Hepatocyte (in vitro differentiated cells): ENCODE results near the gene ME3. TPM values are rescaled to one million over a fixed set of nuclear protein-coding genes. Genes with fewer than 3 reads are reported as not detected.

ENCODE experiments used
- DNase-seq: peaks from one replicate; pipeline ENCODE4 v3.0.0-alpha.2; 2016; ENCODE audit warnings: low spot score
- H2AFZ ChIP-seq: fragments of 200-600 bp; sonication (generic); 2 replicates; pipeline ENCODE4 v1.6.0; 2016; ENCODE audit warnings: antibody characterized with exemption, mild to moderate bottlenecking
- H3K27ac ChIP-seq: fragments of 200-600 bp; sonication (generic); 2 replicates; pipeline ENCODE4 v1.5.1; 2016; ENCODE audit warnings: mild to moderate bottlenecking
- H3K27me3 ChIP-seq: fragments of 200-600 bp; sonication (generic); 2 replicates; pipeline ENCODE4 v1.6.1; 2016
- H3K36me3 ChIP-seq: fragments of 200-600 bp; sonication (generic); replicated peaks from 2 replicates; pipeline ENCODE4 v1.5.1; 2016; ENCODE audit warnings: low read depth; ENCODE audit not compliant: insufficient read depth
- H3K4me1 ChIP-seq: fragments of 200-600 bp; sonication (generic); 2 replicates; pipeline ENCODE4 v1.5.1; 2016; ENCODE audit warnings: mild to moderate bottlenecking, moderate library complexity; ENCODE audit not compliant: insufficient read depth
- H3K4me2 ChIP-seq: fragments of 200-600 bp; sonication (generic); 2 replicates; pipeline ENCODE4 v1.6.0; 2016
- H3K4me3 ChIP-seq: fragments of 200-600 bp; sonication (generic); 2 replicates; pipeline ENCODE4 v1.5.1; 2016; ENCODE audit warnings: mild to moderate bottlenecking
- H3K79me2 ChIP-seq: fragments of 200-600 bp; sonication (generic); 2 replicates; pipeline ENCODE4 v1.6.0; 2017; ENCODE audit warnings: mild to moderate bottlenecking
- H3K9me2 ChIP-seq: fragments of 200-600 bp; sonication (generic); replicated peaks from 2 replicates; pipeline ENCODE4 v1.6.0; 2017; ENCODE audit warnings: mild to moderate bottlenecking; ENCODE audit not compliant: insufficient read depth
- H3K9me3 ChIP-seq: fragments of 200-600 bp; sonication (generic); 2 replicates; pipeline ENCODE4 v1.5.1; 2016; ENCODE audit warnings: low read depth, mild to moderate bottlenecking
- H4K20me1 ChIP-seq: fragments of 200-600 bp; sonication (generic); 2 replicates; pipeline ENCODE4 v1.6.0; 2016; ENCODE audit warnings: mild to moderate bottlenecking; ENCODE audit not compliant: insufficient read depth, poor library complexity, severe bottlenecking
- CTCF ChIP-seq: fragments of 200-600 bp; sonication (generic); IDR thresholded peaks from 2 replicates; pipeline ENCODE4 v1.5.1; 2016; ENCODE audit warnings: antibody characterized with exemption, mild to moderate bottlenecking; ENCODE audit not compliant: poor library complexity
- EZH2 ChIP-seq: fragments of 200-600 bp; sonication (generic); IDR thresholded peaks from 2 replicates; pipeline ENCODE4 v1.6.1; 2016; ENCODE audit warnings: antibody characterized with exemption, mild to moderate bottlenecking, borderline replicate concordance
- EZH2phosphoT487 ChIP-seq: fragments of 200-600 bp; sonication (generic); IDR thresholded peaks from one replicate; pipeline ENCODE4 v1.6.1; 2018; ENCODE audit warnings: antibody characterized with exemption, mild to moderate bottlenecking, low read depth, moderate library complexity; ENCODE audit not compliant: unreplicated experiment, severe bottlenecking
- WGBS: methylation state at CpG from one replicate; pipeline ENCODE4 v1.1.6; 2016; ENCODE audit warnings: low lambda C conversion rate; ENCODE audit errors: missing lambda C conversion rate; 5-methylcytosine and 5-hydroxymethylcytosine counted together
- polyA plus RNA-seq: library from polyadenylated mRNA; unstranded; fragments of >200 nt; fragmentation: Nextera tagmentation; extraction: Ambion mirVana; gene quantifications from 2 replicates; pipeline ENCODE4 v1.2.1, GENCODE V29; 2016
- total RNA-seq: library from RNA; depleted of rRNA; stranded (reverse); fragments of >200 nt; gene quantifications from 2 replicates; pipeline ENCODE4 v1.2.3, GENCODE V29; 2014

Gene ME3
- total and polyA plus RNA-seq, 2 experiments from 2014 or later: 10.3 to 16.1 TPM

DNA sequence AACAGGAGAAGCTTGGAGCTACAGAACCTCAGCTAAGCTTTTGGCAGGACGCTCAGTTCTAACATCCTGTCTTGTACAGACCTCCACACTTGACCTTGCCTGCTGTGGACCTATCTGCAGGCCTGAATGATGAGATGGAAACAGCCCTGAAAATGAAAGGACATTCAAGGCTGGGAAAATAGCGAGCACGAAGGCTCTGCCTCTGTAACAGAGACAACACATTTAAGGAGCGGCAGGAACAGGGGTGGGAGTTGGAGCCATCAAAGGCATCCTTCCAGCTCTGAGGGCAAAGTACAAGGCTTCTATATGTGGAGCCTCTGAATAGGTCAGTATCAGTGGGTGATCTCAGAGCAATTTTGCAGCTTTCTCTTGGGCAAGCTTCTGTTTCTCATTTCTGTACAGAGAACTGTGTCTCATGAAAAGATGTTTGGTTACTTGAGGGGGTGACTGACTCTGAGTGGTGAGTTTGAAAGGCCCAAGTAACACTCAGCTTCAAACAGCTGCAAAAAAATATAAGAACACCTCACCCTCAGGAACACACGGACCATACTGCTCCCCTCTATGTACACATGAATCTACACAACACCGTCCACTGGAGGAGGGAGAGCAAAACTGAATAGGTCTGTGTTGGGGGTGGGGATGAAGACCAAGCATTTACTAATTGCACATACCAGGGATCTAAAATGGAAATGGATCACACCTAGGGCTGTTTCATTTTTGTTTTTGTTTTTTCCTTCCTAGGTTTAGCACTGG, 196.1 kb downstream of the ME3 start:
- DNase-seq: peak; percentile 61
- WGBS: 64% methylated on average over 6 of the region's 6 CpGs
- Histone ChIP-seq H3K36me3 (no peaks in the 10 kb centered on the region), H3K4me1 (no peaks in the 10 kb centered on the region), H3K4me3 (no peak overlapping the region), H3K27ac (peak overlapping the region; percentile 82), H3K79me2 (no peaks in the 10 kb centered on the region), H2AFZ (no peak overlapping the region), H3K9me3 (no peaks in the 10 kb centered on the region), H3K9me2 (no peaks in the 10 kb centered on the region), H3K27me3 (no peaks in the 10 kb centered on the region), H4K20me1 (no peaks in the 10 kb centered on the region), H3K4me2 (peak overlapping the region; percentile 56)
- TF ChIP-seq EZH2 (no peak), EZH2phosphoT487 (no peak), CTCF (no peak)

DNA sequence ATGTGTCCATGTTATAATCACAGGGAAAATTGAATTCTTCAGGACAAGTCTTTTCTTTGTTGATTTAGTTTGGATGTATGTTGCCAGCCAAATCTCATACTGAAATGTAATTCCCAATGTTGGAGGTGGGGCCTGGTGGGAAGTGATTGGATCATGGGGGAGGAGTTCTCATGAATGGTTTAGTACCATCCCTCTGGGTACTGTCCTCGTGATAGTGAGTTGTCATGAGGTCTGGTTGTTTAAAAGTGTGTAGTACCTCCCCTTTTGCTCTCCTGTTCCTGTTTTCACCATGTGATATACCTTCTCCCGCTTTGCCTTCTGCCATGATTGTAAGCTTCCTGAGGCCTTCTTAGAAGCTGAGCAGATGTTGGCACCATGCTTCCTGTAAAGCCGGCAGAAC, 197.4 kb downstream of the ME3 start:
- H3K9me2 ChIP-seq: no peaks in the 10 kb centered on the region
- no peaks in the 10 kb centered on the region for H3K79me2 ChIP-seq
- H3K27ac ChIP-seq: peak overlapping the region; percentile 82
- H3K36me3 ChIP-seq: no peaks in the 10 kb centered on the region
- no peaks in the 10 kb centered on the region for H3K27me3 ChIP-seq
- H3K4me3 ChIP-seq: no peak overlapping the region
- no peaks in the 10 kb centered on the region for H3K9me3 ChIP-seq
- no peak overlapping the region for H3K4me2 ChIP-seq
- DNase-seq: no peak
- no peaks in the 10 kb centered on the region for H4K20me1 ChIP-seq
- no peak overlapping the region for H2AFZ ChIP-seq
- TF ChIP-seq EZH2 (no peak), EZH2phosphoT487 (no peak), CTCF (no peak)
- no peaks in the 10 kb centered on the region for H3K4me1 ChIP-seq
- WGBS: 99% methylated on average over 3 of the region's 3 CpGs

DNA sequence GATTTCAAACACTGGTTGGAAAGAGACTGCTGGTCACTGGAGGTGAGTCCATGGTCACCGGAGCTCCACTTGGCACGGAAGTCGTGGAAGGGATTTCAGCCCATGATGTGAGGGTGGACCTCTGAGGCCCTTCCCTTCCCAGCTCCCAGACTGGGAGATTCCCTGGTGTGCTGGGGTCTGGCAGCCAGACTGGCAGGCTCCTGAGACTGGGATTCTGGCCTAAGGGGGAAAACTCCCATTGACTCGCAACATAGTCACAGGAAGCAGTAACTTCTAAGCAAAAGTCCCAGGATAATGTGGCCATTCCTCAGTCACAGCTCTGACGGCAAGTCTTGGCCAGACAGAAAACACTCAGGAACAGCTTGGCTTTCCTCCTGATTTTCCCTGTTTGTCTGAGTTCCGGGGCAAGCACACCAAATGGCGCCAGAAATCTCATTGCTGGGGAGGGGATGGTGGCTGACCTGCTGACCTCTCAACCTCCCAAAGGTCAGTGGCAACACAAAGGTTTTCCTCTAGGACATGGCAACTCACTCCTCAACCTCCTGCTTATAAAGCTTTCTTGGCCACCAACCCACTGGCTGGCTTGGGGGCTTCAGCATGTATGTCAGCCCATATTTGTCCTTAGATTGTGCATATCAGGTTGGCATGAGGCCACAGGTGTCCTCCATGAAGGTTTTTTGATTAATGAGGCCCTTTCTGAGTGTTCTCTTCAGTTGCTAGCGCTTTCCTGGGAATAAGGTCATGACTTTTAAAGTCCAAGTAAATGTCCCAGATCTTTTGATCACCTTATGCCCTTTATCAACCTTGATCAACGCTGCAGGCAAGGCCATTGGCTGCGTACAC, 198.2 kb downstream of the ME3 start:
- Histone ChIP-seq H2AFZ (no peak overlapping the region), H3K4me2 (no peak overlapping the region), H3K27ac (no peak overlapping the region), H3K9me3 (no peaks in the 10 kb centered on the region), H3K4me1 (peaks cover 6% of the 10 kb centered on the region), H3K9me2 (no peaks in the 10 kb centered on the region), H3K27me3 (no peaks in the 10 kb centered on the region), H3K79me2 (no peaks in the 10 kb centered on the region), H4K20me1 (no peaks in the 10 kb centered on the region), H3K36me3 (no peaks in the 10 kb centered on the region), H3K4me3 (no peak overlapping the region)
- DNase-seq: no peak
- no peak for TF ChIP-seq CTCF
- no peak for TF ChIP-seq EZH2phosphoT487
- no peak for TF ChIP-seq EZH2
- WGBS: 92% methylated on average over 10 of the region's 10 CpGs
